ENCODE measurements around the gene PREP. TPM values are rescaled to one million over a fixed set of nuclear protein-coding genes. Genes with fewer than 3 reads are reported as not detected.

PREP gene
- total RNA-seq = 13.9 and 14.2 TPM in 2 replicates

GRCh38 chr6:105402939-105403935, at the start of gene PREP:
Gene PREP (minus strand): TSS chr6:105403082. CDS start chr6:105402891, 191 bp downstream.

Other genes starting within 250 kb of the PREP start
- 2.7 and 26.6 TPM in 2 replicates for gene POPDC3, start 223.1 kb downstream of the PREP start, total RNA-seq

Measured in pericardium fibroblast (primary cell).